ENCODE measurements around the gene ANKRD22.

GRCh38 chr10:88781206-88781605 is 70.4 kb downstream of the ANKRD22 start:
- TF ChIP-seq POLR2A (IDR thresholded peaks at IDR 0.05) (no peak), CTCF (IDR thresholded peaks at IDR 0.05) (no peak)
